GM19397 (cell line): Measurements from ENCODE around the gene GLIS1.

Experiments used
- ATAC-seq: cut with Tn5 transposase; IDR thresholded peaks from one replicate; pipeline ENCODE4 v1.9.1; 2021; ENCODE audit warnings: mild to moderate bottlenecking, moderate library complexity; ENCODE audit not compliant: unreplicated experiment

GLIS1 gene

GRCh38 chr1:53695116-53695515, 43.8 kb downstream of the GLIS1 start:
- ATAC-seq, result no peak

GRCh38 chr1:53694718-53695091, 44.3 kb downstream of the GLIS1 start:
- ATAC-seq, result no peak

GRCh38 chr1:53693773-53694717, 44.9 kb downstream of the GLIS1 start:
- ATAC-seq, result no peak

- ATAC-seq, result no peak
Measured at GRCh38 chr1:53693339-53693738, 45.6 kb downstream of the GLIS1 start.

- no peak for ATAC-seq
Measured at GRCh38 chr1:53691326-53691725, 47.6 kb downstream of the GLIS1 start.

- ATAC-seq, result no peak
Measured at GRCh38 chr1:53690411-53690810, 48.6 kb downstream of the GLIS1 start.

DNA sequence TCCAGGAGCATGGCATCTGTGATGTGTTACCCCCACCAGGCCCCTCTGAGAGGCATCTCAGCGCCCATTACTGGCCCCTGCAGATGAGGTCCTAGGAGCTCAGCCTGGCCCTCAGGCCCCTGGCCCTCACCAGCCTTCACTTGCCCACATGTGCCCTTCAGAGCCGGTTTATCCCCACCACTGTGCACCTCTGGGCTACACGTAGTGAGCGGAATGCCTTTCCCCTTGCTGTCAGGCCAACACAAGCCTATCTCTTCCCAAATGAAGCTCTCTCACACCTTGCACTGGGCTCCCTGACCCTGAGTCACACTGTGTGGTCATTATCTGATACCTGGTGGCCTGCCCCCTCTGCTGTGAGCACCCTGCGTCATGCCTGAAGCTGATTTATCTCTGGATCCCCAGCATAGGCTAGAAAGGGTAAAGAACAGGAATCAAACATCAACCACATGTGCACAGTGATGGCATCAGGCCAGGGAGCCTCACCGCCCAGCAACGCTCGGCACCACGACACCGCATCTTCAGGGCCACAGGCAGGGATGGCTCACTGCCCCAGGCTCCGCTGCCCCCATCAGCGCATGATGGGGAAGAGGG, 49.1 kb downstream of the GLIS1 start:
- ATAC-seq, result no peak

DNA sequence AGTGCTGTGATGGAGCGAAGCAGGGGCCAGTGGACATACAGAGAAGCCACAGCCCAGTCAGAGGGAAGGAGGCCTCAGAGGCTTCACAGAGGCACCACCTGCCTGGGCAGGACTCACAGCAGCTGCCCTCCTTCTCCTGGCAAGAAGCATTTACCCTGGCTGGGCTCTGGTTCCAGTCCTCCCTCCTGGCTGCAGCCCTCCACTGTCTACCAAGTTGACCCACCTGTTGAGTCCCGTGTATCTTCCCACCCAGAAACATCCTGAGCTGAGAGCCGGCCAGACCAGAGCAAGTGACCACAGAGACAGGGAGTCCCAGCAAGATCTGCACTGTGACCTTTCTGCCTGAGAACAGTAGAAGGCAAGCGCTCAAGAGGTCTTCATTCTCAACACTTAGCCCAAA, 49.7 kb downstream of the GLIS1 start:
- no peak for ATAC-seq

DNA sequence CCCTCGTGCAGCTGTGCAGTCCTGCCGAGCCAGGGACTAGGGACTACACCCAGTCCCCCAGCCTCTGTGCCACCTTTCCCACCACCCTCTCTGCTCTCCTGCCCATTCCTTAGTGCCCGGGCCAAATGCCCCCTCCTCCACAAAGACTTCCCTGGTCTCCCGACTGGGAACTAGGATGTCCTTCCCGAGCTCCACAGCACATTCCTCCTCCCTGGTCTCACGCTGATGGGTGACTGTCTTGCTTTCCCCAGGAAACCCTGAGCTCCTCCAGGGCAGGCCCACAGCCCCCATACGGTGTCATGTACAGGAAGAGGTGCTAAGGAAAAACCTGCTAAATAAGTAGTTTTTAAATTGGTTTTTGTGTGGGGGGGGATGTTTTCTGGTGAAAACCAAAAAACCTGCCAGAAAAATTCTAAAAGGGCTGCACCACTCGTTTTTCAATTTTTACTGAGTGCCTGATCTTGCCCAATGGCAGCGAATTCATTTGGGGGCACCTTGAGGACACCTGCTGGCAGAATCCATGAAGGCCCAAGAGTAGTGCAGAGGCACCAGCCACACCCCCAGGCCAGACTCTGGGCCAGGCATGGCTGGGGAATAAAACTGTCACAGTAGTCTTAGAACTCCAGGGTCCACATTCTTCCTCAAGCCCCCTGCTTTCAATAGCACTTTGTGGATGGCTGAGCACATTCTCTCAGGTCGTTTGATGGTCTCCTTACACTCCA, 50.4 kb downstream of the GLIS1 start:
- ATAC-seq, result no peak

DNA sequence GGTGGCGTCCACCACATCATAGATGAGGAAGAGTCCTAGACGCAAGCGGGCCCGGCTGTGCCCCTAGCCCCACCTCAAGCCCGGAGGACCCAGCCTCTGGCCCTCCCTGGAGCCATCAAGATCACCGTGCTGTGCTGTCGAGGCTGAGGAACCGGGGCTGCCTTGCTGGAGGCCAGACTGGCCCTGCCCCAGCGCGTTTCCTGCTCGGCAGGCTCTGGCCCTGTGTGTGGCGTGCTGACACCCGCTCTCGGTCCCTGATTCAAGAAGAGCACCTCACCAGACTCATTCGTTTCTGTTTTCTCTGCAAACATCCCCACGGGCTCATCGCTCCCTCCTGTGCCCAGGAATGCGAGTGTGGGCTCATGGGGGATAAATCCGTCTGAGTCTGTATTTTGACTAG, 51.1 kb downstream of the GLIS1 start:
- ATAC-seq, result no peak

GRCh38 chr1:53687426-53687825, 51.5 kb downstream of the GLIS1 start:
- no peak for ATAC-seq

DNA sequence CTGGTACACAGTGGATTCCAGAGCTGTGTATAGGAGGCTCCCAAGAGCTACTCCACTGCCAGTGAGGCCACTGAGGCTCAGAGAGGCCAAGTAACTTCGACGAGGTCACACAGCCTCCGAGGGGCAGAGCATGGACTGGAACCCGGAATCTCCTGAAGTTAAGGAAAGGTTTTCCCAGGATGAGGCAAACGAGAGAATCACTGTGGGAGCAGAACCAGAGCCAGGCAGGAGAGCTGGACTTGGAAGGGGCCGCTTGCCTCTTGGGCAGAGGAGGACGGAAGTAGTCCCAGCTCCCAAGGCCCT, 52.0 kb downstream of the GLIS1 start:
- ATAC-seq, result no peak

DNA sequence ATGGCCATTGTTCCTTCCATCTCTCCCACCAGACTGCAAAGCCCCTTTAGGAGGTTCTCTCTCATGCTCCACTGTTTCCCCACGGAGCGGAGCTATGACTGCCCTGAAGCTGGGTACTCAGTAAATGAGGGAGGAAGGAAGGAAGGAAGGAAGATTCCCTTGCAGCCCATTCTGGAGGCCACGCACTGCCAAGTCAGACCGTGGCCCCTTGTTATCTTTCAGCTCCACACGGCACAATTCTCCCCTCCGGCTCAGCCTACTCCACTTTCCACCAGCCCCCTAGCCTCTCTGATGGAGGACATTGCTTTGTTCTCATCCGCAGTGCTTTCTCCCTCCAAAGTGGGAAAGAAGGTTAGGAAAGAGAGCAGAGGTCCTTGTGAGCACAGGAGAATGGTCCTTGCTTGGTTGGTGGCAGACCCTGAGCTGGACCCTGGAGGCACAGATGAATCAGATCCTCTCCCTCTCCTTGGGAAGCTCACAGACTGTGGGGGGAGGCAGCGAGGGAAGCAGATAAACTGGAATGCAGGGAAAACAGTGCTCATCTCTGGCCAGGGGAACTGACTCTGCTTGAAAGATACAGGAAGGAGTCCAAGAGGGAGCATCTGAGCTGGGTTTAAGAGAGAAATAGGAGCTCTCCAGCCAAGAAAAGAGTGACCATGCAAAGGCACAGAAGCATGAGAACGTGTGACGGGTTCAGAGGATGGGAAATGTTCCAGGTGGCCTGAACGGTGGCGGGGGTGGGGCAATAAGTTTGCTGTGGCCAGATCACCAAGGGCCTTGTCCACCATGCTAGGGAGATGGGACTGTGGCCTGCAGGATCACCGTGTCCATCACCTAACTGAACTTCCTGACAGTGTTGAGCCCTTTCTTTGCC, 52.6 kb downstream of the GLIS1 start:
- no peak for ATAC-seq

- no peak for ATAC-seq
Measured at GRCh38 chr1:53685272-53686051, 53.5 kb downstream of the GLIS1 start.

- ATAC-seq, result no peak
Measured at GRCh38 chr1:53684741-53685140, 54.2 kb downstream of the GLIS1 start.

- no peak for ATAC-seq
Measured at GRCh38 chr1:53683986-53684740, 54.8 kb downstream of the GLIS1 start.

DNA sequence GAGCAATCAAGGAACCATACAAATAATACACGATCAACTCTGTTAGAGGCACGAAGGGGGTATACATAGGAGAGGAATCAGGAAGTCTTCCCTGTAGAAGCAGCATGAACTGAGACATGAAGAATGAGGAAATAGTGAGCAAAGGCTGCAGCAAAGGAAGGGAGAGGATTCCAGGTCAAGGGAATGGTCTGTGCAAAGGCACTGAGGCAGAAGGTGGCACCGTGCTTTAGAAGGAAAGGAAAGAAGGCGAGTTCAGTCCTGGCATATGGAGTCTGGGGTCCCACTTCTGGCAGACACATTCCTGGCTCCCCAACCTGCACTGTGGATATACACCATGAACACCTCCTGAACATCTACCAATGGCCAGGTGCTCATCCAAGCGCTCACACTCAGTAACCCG, 56.1 kb downstream of the GLIS1 start:
- ATAC-seq, result no peak

- ATAC-seq, result no peak
Measured at GRCh38 chr1:53681977-53682685, 56.8 kb downstream of the GLIS1 start.
